HepG2 (cell line): ENCODE data around the gene HRH3. TPM values are rescaled to one million over a fixed set of nuclear protein-coding genes. Genes with fewer than 3 reads are reported as not detected.
A peak's percentile ranks its signal among the peaks of the same experiment; 100 is the strongest.

Experiments used
- ATAC-seq: fragments of 200-7000 bp; cut with Tn5 transposase; 3 replicates; pipeline ENCODE4 v1.9.1; 2020; ENCODE audit warnings: mild to moderate bottlenecking, moderate library complexity
- BruUV-seq: library from RNA; stranded (reverse); fragments of 400-500 nt; replicated peaks from 2 replicates; lab custom pipeline; 2021; lab: Mats Ljungman, UMichigan
- CTCF ChIA-PET: fragments of 300-600 bp; formaldehyde crosslinking; extraction: SDS; loops from one replicate; lab custom pipeline; 2021; ENCODE audit warnings: low total read pairs, inconsistent platforms, low intra/inter-chr PET ratio; lab: Yijun Ruan, JAX
- POLR2A ChIA-PET: fragments of 350-600 bp; sonication (Branson Sonifier 250); formaldehyde crosslinking; loops from one replicate; lab custom pipeline; 2020; ENCODE audit warnings: antibody characterized with exemption, inconsistent platforms; lab: Yijun Ruan, JAX
- DNase-seq: peaks from one replicate; pipeline ENCODE4 v3.0.0-alpha.2; 2015; ENCODE audit warnings: low spot score
- FAIRE-seq: peaks from 3 replicates; lab custom pipeline; 2011; peaks lifted over from hg19 to GRCh38; lab: Jason Lieb, UNC
- H2AFZ ChIP-seq: one replicate; pipeline ENCODE4 v1.6.1; 2011; ENCODE audit warnings: low read length, inconsistent platforms
- H3K27ac ChIP-seq: fragments of 300-600 bp; 3 replicates; pipeline ENCODE4 v1.8.0; 2011; ENCODE audit warnings: mixed run types, mild to moderate bottlenecking, mixed read lengths, low read length, inconsistent platforms; ENCODE audit not compliant: insufficient read depth; ENCODE audit errors: extremely low read length
- H3K27me3 ChIP-seq, 2 experiments: fragments of 200-600 bp in 1 of 2; 2 replicates in 1 of 2; 3 replicates in 1 of 2; pipeline versions ENCODE4 v1.6.0 to v1.8.0; 2011; ENCODE audit warnings: low read length in 2 of 2, mild to moderate bottlenecking in 2 of 2, moderate library complexity in 2 of 2, inconsistent platforms in 1 of 2; ENCODE audit not compliant: insufficient read depth in 2 of 2, control insufficient read depth in 1 of 2
- H3K36me3 ChIP-seq, 2 experiments: fragments of 200-600 bp in 1 of 2; replicated peaks in 1 of 2; 2 replicates in 1 of 2; 3 replicates in 1 of 2; pipeline versions ENCODE4 v1.5.1 to v1.8.0; 2011; ENCODE audit warnings: low read length in 2 of 2, inconsistent platforms in 1 of 2; ENCODE audit not compliant: insufficient read depth in 2 of 2, control insufficient read depth in 1 of 2
- H3K4me1 ChIP-seq: 2 replicates; pipeline ENCODE4 v1.5.1; 2012; ENCODE audit warnings: low read length, inconsistent platforms; ENCODE audit not compliant: insufficient read depth
- H3K4me2 ChIP-seq: 2 replicates; pipeline ENCODE4 v1.6.0; 2011; ENCODE audit warnings: low read depth, low read length, inconsistent platforms
- H3K4me3 ChIP-seq, 3 experiments: fragments of 200-600 bp in 1 of 3; sonication (generic), shearing (Covaris generic) in 1 of 3; replicated peaks in 1 of 3; 2 replicates each; pipeline ENCODE4 v1.5.1; 2011 to 2016; ENCODE audit warnings: low read length in 3 of 3, inconsistent platforms in 2 of 3, low read depth in 2 of 3, mild to moderate bottlenecking in 2 of 3, control low read depth in 1 of 3, mixed read lengths in 1 of 3; ENCODE audit not compliant: insufficient read depth in 1 of 3
- H3K79me2 ChIP-seq: one replicate; pipeline ENCODE4 v1.6.1; 2011; ENCODE audit warnings: low read length, inconsistent platforms; ENCODE audit not compliant: insufficient read depth
- H3K9ac ChIP-seq: 2 replicates; pipeline ENCODE4 v1.6.0; 2011; ENCODE audit warnings: mild to moderate bottlenecking, low read depth, low read length, inconsistent platforms; ENCODE audit not compliant: insufficient read depth
- H3K9me3 ChIP-seq: 2 replicates; pipeline ENCODE4 v1.5.1; 2012; ENCODE audit warnings: mild to moderate bottlenecking, low read length
- H4K20me1 ChIP-seq: 2 replicates; pipeline ENCODE4 v1.6.0; 2011; ENCODE audit warnings: inconsistent platforms, mild to moderate bottlenecking, low read length, moderate library complexity; ENCODE audit not compliant: insufficient read depth
- ETV6 ChIP-seq: sonication (generic); formaldehyde crosslinking; conservative IDR thresholded peaks from 2 replicates; pipeline ENCODE4 v1.4.0; 2020; ENCODE audit warnings: missing genetic modification reagents
- HOXA7 ChIP-seq: sonication (generic); formaldehyde crosslinking; IDR thresholded peaks from 2 replicates; pipeline ENCODE4 v1.8.1; 2022; ENCODE audit warnings: mild to moderate bottlenecking, missing genetic modification reagents, moderate library complexity
- MEIS1 ChIP-seq: sonication (generic); formaldehyde crosslinking; IDR thresholded peaks from 2 replicates; pipeline ENCODE4 v1.9.0; 2021; ENCODE audit warnings: mild to moderate bottlenecking, missing genetic modification reagents, moderate library complexity, borderline replicate concordance
- MYC ChIP-seq: sonication (generic); formaldehyde crosslinking; IDR thresholded peaks from 2 replicates; pipeline ENCODE4 v1.9.0; 2021; ENCODE audit warnings: missing genetic modification reagents, borderline replicate concordance
- RARA ChIP-seq: IDR thresholded peaks from 2 replicates; pipeline ENCODE4 v1.6.1; 2016; ENCODE audit warnings: missing genetic modification reagents, missing compliant biosample characterization
- RNF2 ChIP-seq: fragments of 450-650 bp; conservative IDR thresholded peaks from 2 replicates; pipeline ENCODE4 v1.6.1; 2016; ENCODE audit warnings: low read depth
- SUZ12 ChIP-seq: fragments of 150-350 bp; IDR thresholded peaks from 2 replicates; pipeline ENCODE4 v1.6.1; 2014; ENCODE audit warnings: low read depth, low read length
- WIZ ChIP-seq: sonication (generic); formaldehyde crosslinking; IDR thresholded peaks from 2 replicates; pipeline ENCODE4 v1.5.1; 2020; ENCODE audit warnings: mild to moderate bottlenecking, missing genetic modification reagents
- ZNF329 ChIP-seq: sonication (generic); formaldehyde crosslinking; IDR thresholded peaks from 2 replicates; pipeline ENCODE4 v1.9.0; 2021; ENCODE audit warnings: low read depth, mild to moderate bottlenecking, missing genetic modification reagents
- ZNF432 ChIP-seq: sonication (generic); formaldehyde crosslinking; IDR thresholded peaks from 2 replicates; pipeline ENCODE4 v1.5.0; 2020; ENCODE audit warnings: missing genetic modification reagents, mild to moderate bottlenecking, borderline replicate concordance
- ZNF446 ChIP-seq: sonication (generic); formaldehyde crosslinking; IDR thresholded peaks from 2 replicates; pipeline ENCODE4 v1.5.0; 2020; ENCODE audit warnings: mild to moderate bottlenecking, missing genetic modification reagents
- ZSCAN21 ChIP-seq: sonication (generic); formaldehyde crosslinking; IDR thresholded peaks from 2 replicates; pipeline ENCODE4 v1.8.0; 2022; ENCODE audit warnings: mild to moderate bottlenecking, missing genetic modification reagents, moderate library complexity, borderline replicate concordance
- WGBS: methylation state at CpG from one replicate; pipeline ENCODE4 v1.1.6; 2017; ENCODE audit warnings: low lambda C conversion rate; 5-methylcytosine and 5-hydroxymethylcytosine counted together
- in situ Hi-C: cut with HindIII; loops from 2 replicates; pipeline ENCODE4 v1.10.0; 2017; ENCODE audit warnings: low pct_unique_long_range_greater_than_20kb; ENCODE audit not compliant: extremely low pct_ligation_motif_present
- intact Hi-C: fragments of 100-400 bp; cut with micrococcal nuclease; formaldehyde crosslinking; loops from one replicate; pipeline ENCODE4 v1.10.0; 2022; ENCODE audit not compliant: unreplicated experiment
- polyA plus RNA-seq, 8 experiments: library from polyadenylated mRNA; depleted of rRNA in 3 of 8; stranded (reverse) in 7 of 8; unstranded in 1 of 8; fragments of >200 nt; fragmentation: Illumina TruSeq in 4 of 8; extraction: Trizol in 4 of 8; gene quantifications; 2 replicates each; pipeline versions ENCODE4 v1.2.1 to v1.2.3, GENCODE V29; 2011 to 2016; ENCODE audit warnings: low read depth in 4 of 8, missing spikeins in 1 of 8, mixed read lengths in 1 of 8; ENCODE audit not compliant: insufficient read depth in 1 of 8
- total RNA-seq, 5 experiments: library from RNA; depleted of rRNA; stranded (reverse); fragments of >200 nt; fragmentation: Illumina TruSeq; extraction: Trizol; gene quantifications; 2 replicates each; pipeline ENCODE4 v1.2.3, GENCODE V29; 2016; ENCODE audit warnings: low read depth in 1 of 5
- TF ChIP-seq, protein P1 (sequence below): sonication (generic); formaldehyde crosslinking; IDR thresholded peaks from 2 replicates; pipeline ENCODE4 v1.4.0; 2020; ENCODE audit warnings: missing genetic modification reagents
- TF ChIP-seq, protein P2 (sequence below): IDR thresholded peaks from 2 replicates; pipeline ENCODE4 v1.6.1; 2016; ENCODE audit warnings: missing compliant biosample characterization, missing genetic modification reagents, borderline replicate concordance
- TF ChIP-seq, protein P3 (sequence below): sonication (generic); formaldehyde crosslinking; IDR thresholded peaks from 2 replicates; pipeline ENCODE4 v1.8.0; 2023; ENCODE audit warnings: mild to moderate bottlenecking, missing genetic modification reagents

HRH3 gene
- total and polyA plus RNA-seq, 2 of the 13 experiments (the other 11 are each of a cell fraction or from before 2014, with no cell fraction given), result 0.18 TPM; not detected in 1

DNA sequence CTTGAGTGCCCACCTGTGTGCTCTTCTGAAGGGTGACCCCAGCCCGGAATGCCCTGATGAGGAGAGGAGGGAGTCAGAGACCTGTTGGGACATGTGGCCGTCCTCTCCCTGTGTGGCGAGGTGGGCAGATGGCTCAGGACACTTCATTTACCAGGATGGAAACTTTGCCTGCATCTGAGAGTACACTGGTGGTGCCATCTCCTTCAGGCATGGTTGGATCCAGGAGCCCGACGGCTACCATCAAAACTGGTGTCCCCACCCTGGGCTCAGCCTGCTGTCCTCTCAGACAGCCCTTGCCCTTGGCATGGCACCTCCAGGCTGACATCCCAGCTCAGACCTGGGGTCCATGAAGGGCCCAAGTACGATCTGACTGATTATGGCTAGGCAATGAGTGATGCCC lies 11.2 kb upstream of the HRH3 start:
- Histone ChIP-seq H2AFZ (no peak overlapping the region), H3K36me3 (no peaks in the 10 kb centered on the region), H3K4me2 (no peak overlapping the region), H3K9me3 (no peaks in the 10 kb centered on the region), H3K27me3 (peaks cover 19 to 50% of the 10 kb centered on the region in 2 experiments), H3K27ac (no peak overlapping the region), H3K9ac (no peak overlapping the region), H3K4me1 (peaks cover 23% of the 10 kb centered on the region), H4K20me1 (no peaks in the 10 kb centered on the region), H3K79me2 (no peaks in the 10 kb centered on the region), H3K4me3 (no peak overlapping the region)
- DNase-seq (no peak), ATAC-seq (no peak), FAIRE-seq (no peak)
- intact Hi-C loops (no loop called here), in situ Hi-C loops (no loop called here)
- ChIA-PET POLR2A (no interaction called here), CTCF (no interaction called here)
- no TSS peak for BruUV-seq
- TF ChIP-seq ZSCAN21 (CRISPR knock-in tag), result no peak
- no peak for TF ChIP-seq MEIS1
- peak; percentile 96 for TF ChIP-seq ZNF329 (CRISPR knock-in tag)
- 29% methylated on average over 6 of the region's 6 CpGs for WGBS

DNA sequence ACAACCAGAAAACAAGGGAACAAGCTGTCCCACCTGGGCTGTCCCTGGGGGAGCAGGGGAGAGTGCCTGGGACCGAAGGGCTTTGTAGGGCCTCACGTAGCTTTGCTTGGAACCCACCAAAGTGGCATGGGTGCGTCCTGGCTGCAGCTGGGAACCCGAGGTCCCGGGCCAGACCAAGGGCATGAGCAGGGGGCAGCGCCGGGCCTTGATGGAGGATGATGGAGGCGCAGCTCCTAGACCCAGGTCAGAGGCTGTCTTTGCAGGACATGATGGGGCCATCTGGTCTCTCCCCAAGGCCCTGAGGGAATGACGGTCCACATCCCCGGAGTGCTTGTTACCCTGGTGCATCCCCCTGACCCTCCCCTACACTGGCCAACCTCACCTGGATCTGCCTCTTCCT lies 10.6 kb upstream of the HRH3 start:
- no peak overlapping the region for H3K4me3 ChIP-seq
- ATAC-seq (no peak), DNase-seq (no peak), FAIRE-seq (no peak)
- no peak overlapping the region for H3K27ac ChIP-seq
- H4K20me1 ChIP-seq, result peaks cover under 1% of the 10 kb centered on the region; the same call in 1 of the 2 replicates
- H3K4me1 ChIP-seq, result peaks cover 21% of the 10 kb centered on the region
- no peaks in the 10 kb centered on the region for H3K36me3 ChIP-seq
- no peaks in the 10 kb centered on the region for H3K9me3 ChIP-seq
- H3K27me3 ChIP-seq, result peaks cover 25 to 50% of the 10 kb centered on the region in 2 experiments
- H3K4me2 ChIP-seq, result no peak overlapping the region
- intact Hi-C loops (no loop called here), in situ Hi-C loops (no loop called here)
- no peaks in the 10 kb centered on the region for H3K79me2 ChIP-seq
- CTCF ChIA-PET, result no interaction called here
- no peak overlapping the region for H2AFZ ChIP-seq
- TF ChIP-seq, protein P1, sequence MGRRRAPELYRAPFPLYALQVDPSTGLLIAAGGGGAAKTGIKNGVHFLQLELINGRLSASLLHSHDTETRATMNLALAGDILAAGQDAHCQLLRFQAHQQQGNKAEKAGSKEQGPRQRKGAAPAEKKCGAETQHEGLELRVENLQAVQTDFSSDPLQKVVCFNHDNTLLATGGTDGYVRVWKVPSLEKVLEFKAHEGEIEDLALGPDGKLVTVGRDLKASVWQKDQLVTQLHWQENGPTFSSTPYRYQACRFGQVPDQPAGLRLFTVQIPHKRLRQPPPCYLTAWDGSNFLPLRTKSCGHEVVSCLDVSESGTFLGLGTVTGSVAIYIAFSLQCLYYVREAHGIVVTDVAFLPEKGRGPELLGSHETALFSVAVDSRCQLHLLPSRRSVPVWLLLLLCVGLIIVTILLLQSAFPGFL (CRISPR knock-in tag), result no peak
- TF ChIP-seq SUZ12 (no peak), MYC (no peak), ZNF446 (CRISPR knock-in tag) (no peak), ZNF432 (CRISPR knock-in tag) (no peak), HOXA7 (CRISPR knock-in tag) (no peak), ETV6 (CRISPR knock-in tag) (no peak), RARA (CRISPR knock-in tag) (no peak), WIZ (CRISPR knock-in tag) (no peak), RNF2 (no peak)
- TF ChIP-seq, protein P2, sequence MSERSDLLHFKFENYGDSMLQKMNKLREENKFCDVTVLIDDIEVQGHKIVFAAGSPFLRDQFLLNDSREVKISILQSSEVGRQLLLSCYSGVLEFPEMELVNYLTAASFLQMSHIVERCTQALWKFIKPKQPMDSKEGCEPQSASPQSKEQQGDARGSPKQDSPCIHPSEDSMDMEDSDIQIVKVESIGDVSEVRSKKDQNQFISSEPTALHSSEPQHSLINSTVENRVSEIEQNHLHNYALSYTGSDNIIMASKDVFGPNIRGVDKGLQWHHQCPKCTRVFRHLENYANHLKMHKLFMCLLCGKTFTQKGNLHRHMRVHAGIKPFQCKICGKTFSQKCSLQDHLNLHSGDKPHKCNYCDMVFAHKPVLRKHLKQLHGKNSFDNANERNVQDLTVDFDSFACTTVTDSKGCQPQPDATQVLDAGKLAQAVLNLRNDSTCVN, result no peak
- TF ChIP-seq, protein P3, sequence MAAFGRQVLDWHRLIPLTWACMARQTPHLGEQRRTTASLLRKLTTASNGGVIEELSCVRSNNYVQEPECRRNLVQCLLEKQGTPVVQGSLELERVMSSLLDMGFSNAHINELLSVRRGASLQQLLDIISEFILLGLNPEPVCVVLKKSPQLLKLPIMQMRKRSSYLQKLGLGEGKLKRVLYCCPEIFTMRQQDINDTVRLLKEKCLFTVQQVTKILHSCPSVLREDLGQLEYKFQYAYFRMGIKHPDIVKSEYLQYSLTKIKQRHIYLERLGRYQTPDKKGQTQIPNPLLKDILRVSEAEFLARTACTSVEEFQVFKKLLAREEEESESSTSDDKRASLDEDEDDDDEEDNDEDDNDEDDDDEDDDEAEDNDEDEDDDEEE (CRISPR knock-in tag), result no peak
- BruUV-seq, result no TSS peak
- H3K9ac ChIP-seq, result no peak overlapping the region
- WGBS, result 33% methylated on average over 8 of the region's 10 CpGs
- POLR2A ChIA-PET, result no interaction called here
